ENCODE measurements around the gene EZH2.

EZH2 gene

GRCh38 chr7:148787571-148788295, 96.4 kb downstream of the EZH2 start:
- H3K4me3 ChIP-seq (ENCODE audit: low read depth, low read length), result no peak overlapping the region
- TF ChIP-seq CTCF (IDR thresholded peaks at IDR 0.05; ENCODE audit: low read depth, low read length, missing control alignments), result no peak
- DNase-seq (ENCODE audit: low read depth), result no peak

DNA sequence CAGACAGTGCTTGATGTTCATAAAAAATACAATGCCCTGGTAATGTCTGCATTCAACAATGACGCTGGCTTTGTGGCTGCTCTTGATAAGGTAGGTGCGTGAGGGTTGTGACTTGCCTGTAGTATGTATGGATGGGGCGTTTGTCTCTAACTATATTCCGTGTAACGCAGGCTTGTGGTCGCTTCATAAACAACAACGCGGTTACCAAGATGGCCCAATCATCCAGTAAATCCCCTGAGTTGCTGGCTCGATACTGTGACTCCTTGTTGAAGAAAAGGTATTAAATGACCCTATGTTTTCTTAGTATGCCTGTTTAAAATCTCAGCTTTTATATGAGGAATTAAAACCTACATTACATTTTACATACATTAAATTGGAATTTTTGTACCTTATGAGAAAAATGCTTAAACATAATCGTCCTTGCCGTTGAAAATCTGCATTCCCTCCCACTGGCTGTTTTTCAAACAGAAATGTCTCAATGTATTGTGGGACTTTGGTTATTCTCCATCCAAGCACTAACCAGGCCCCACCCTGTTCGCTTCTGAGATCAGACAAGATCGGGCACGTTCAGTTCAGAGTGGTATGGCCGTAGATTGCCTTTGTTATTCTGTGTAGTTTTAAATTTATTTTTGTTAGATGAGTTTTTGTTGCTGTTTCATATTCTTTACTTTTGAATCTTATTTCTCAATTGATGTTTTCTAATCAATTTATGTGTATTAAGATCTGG, 100.1 kb downstream of the EZH2 start:
- no peak for TF ChIP-seq CTCF (IDR thresholded peaks at IDR 0.05; ENCODE audit: low read depth, low read length, missing control alignments)
- DNase-seq (ENCODE audit: low read depth), result no peak
- no peak overlapping the region for H3K4me3 ChIP-seq (ENCODE audit: low read depth, low read length)

DNA sequence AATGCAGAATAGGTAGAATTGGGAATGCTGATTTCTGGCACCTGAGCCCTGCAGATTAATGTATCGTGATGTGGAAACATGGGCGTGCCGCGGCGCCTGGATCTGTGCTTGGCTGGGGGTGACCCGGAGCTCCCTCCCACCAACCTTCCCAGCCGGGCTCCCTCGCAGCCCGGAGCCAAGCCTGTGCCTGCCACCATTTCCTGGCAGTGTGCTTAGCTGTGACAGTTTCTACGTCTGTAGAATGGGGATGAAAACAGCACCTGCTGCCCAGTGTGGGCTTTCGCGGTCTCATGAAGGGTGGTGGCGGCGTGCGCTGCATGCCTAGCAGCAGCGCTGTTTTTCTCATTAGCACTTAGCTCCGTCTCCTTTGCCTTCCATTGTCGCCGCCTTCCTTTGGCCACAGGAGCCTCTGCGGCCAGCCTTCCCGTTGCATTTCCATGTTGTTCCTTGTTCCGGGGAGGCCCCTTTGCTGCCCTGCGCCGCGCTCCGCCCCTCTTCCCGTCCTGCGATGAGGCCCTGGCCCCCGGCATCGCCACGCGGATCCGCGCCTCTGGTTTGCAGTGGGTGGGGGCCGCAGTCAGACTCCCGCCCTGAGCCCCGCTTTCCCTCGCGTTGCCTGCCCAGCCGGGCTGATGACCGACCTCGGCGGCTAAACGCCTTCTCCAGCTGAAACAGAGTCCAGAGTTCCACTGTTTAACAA, 101.2 kb downstream of the EZH2 start:
- H3K4me3 ChIP-seq (ENCODE audit: low read depth, low read length), result no peak overlapping the region
- no peak for DNase-seq (ENCODE audit: low read depth)
- TF ChIP-seq CTCF (IDR thresholded peaks at IDR 0.05; ENCODE audit: low read depth, low read length, missing control alignments), result no peak

GRCh38 chr7:148774471-148774870, 109.6 kb downstream of the EZH2 start:
- no peak for DNase-seq (ENCODE audit: low read depth)
- H3K4me3 ChIP-seq (ENCODE audit: low read depth, low read length), result no peak overlapping the region
- TF ChIP-seq CTCF (IDR thresholded peaks at IDR 0.05; ENCODE audit: low read depth, low read length, missing control alignments), result no peak

DNA sequence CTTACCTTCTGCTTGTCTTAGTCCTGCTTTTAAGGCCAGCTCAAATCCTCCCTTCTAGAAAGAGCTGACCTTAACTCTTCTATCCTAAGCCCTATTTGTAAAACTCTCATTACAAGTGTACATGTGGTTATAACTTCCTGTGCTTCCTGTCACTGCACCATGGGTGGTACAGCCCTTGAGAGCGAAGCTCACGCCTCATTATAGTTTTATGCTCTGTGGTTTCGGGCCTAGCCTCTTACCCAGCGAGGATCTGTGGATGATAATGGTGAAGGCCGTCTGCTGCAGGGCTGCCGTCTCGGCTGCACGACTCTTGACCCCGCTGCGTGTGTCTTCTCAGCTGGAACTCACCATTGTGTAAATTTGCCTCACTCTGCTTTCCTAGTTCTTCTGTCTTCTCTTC, 110.8 kb downstream of the EZH2 start:
- no peak for TF ChIP-seq CTCF (IDR thresholded peaks at IDR 0.05; ENCODE audit: low read depth, low read length, missing control alignments)
- H3K4me3 ChIP-seq (ENCODE audit: low read depth, low read length), result no peak overlapping the region
- DNase-seq (ENCODE audit: low read depth), result peak; percentile 4

- DNase-seq (ENCODE audit: low read depth), result no peak
- no peak for TF ChIP-seq CTCF (IDR thresholded peaks at IDR 0.05; ENCODE audit: low read depth, low read length, missing control alignments)
- H3K4me3 ChIP-seq (ENCODE audit: low read depth, low read length), result no peak overlapping the region
These were observed 111.6 kb downstream of the EZH2 start for GRCh38 chr7:148772297-148773089.

Data from GM12864 (cell line).